NOMO-1 treated with DMSO at 0.1 percent for 48 hours (cell line): ENCODE data around the gene HPS4.

Source experiments
- DNase-seq: peaks from one replicate; lab custom pipeline; 2025; ENCODE audit not compliant: unreplicated experiment; lab: John Stamatoyannopoulos, UW

HPS4 gene

DNA sequence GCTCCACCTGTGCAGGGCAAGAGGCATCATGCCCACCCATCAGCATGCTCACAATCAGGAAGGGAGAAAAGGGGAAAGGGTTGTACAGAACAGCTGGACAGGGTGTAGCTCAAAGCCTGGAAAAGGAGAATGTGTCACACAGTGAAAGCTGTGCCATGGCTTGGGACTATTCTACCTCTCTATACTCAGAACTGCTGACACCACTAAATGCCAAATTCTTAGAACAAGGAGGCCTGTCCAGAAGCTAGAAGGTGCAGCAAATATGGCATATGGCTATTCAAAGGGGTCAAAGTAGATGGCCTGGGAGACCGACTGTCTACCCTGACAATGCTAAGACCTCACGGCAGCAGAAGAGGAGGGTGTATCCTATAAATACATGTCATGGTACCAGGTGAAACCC is 12.8 kb downstream of the HPS4 start:
- DNase-seq = no peak

DNA sequence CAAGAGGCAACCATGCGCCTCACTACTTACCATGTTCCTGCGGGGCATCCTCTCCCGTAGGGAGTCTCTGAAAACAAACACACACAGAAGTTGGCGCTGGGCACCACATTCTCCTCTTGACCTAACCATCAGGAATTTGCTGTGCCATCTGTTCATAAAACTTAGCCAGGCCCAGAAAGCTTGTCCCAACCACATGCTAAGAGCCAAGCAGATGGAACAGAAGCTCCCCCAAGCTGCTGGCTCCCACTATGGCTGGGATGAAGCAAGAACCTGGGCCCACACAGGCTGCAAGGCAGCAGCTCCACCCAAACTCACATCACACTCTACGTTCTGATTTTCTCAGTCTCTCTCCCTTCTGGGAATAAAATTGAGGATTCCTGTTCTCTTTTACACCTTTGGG is 17.4 kb downstream of the HPS4 start:
- no peak for DNase-seq

GRCh38 chr22:26464312-26464711 is 19.3 kb downstream of the HPS4 start:
- no peak for DNase-seq

- DNase-seq = no peak
These were observed 19.9 kb downstream of the HPS4 start for GRCh38 chr22:26463688-26464087.

DNA sequence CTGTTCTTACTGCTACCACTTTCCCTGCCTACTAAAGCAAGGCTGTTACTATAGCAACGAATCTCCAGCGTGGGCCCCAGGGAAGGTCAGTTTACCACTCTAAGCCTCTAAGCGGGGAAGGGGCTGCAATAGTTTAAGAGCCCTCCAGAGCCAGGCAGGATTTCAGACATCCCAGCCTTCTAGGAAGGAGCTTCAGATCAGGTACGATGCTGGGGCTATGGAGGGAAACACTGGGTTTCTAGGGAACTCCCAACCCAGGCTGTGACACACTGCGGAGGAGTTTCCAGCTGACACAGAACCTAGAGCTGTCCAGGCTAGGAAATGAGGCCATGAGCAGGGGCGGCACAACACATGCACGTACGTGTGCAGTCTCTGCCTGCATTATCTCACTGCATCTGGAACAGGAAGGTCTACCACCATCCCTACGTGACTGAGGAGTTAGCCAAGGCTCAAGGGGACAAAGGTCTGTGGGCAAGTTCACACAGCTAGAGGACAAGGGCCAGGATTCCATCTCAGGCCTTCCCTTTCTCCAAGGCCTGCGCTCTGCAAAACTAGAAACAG is 20.4 kb downstream of the HPS4 start:
- DNase-seq = no peak

GRCh38 chr22:26462641-26463040 is 20.9 kb downstream of the HPS4 start:
- no peak for DNase-seq

DNA sequence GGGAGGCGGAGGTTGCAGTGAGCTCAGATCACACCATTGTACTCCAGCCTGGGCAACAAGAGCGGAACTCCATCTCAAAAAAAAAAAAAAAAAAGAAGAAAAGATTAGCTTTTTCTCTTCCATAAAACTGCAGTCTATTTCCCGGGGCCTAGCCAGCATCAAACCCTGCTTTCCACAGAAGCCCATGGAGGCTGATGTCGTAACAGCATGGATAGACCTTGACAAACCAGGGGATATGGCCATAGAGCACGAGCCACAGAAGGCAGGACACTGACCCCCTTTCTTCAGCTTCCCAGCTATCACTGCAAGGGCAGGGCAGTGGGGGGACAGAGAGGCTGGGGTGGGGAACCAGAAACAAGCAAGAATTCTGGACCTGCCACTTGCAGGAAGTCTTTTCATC is 21.5 kb downstream of the HPS4 start:
- no peak for DNase-seq

DNA sequence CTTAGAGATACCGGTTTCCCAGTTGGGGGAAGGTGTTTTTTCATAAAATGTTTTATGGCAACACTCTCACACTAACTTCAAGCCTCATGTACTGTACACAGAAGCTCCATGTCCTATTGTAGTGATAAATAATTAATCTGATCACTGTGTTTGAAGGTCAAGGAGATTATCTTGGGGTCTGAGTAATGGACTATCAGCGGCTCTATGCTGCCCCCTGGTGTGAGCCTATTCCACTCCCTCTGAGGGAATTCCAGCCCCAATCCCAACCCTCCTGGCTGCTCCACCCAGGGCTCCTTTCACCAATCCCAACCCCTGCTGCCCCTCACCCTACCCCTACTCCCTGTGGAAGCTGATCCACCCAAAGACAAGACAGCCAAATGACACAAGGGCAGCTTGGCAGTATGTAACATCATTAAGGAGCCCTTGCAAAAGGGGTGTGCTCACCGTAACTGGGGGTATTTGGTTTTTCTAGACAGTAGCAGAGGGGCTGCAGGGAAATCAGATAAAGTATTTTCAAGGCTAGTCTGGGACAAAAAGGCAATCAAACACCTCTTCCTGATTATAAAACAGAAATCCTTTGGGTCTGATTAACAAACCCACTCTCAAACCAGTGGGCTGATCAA is 22.3 kb downstream of the HPS4 start:
- DNase-seq = no peak

GRCh38 chr22:26460202-26460601 is 23.4 kb downstream of the HPS4 start:
- DNase-seq = no peak

DNA sequence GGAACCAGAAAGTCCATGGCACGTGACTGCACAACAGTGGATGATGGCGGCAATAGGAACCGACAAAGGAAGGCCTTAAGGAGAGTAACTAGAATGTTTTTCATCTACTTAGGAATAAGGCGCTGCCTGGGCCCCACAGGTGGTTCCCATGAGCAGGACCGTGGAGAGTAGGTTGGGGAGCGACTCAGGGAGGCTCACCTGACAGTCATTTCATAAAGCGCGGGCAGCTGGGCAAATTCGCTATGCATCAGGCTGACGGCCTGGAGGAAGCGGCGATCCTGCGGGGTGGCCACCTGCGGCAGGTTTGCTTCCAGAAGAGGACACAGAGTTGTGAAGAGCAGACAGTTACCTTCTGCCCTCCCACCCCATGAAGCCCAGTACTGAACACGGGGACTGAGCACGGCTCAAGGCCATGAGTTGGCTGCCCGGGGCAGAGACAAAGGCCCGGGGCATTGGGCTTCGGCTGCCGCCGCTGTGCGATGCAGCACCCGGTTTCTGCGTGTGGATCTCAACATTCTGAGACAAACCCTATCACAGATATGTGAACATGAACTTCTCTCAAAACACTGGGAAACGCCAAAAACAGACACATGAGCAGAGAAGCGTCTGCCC is 25.8 kb downstream of the HPS4 start:
- no peak for DNase-seq

DNA sequence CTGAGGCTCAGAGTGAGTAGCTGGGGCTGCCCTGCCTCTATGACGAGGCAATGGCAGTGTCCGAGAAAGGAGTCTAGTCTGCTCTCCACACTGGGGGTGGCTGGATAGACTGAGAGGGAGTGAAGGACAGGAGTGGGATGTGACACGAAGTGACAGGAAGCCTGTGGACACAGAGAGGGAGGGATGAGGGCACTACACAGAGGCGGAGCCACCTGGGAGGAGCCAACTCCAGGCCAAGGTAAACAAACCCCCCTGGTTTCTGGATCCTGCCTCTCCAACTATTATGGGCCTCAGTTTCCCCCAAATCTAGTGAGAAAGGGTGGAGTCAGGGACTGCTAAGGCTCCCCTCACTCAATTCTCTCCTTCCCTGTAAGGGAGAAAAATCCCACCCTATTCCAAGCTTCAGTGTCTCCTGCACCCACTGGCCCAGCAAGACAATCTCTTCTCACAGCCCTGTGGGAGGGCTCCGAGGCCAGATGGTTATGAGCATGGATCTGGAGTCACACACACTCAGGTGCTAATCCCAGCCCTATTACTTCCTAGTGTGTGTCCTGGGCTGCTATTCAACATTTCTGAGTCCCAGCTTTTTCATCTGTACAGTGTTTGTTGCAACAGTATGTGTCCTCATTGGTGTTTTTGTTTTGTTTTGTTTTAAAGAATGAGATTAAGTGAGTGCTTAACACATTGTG is 29.6 kb downstream of the HPS4 start:
- DNase-seq = no peak

- no peak for DNase-seq
These were observed 30.4 kb downstream of the HPS4 start for GRCh38 chr22:26453216-26453615.

DNA sequence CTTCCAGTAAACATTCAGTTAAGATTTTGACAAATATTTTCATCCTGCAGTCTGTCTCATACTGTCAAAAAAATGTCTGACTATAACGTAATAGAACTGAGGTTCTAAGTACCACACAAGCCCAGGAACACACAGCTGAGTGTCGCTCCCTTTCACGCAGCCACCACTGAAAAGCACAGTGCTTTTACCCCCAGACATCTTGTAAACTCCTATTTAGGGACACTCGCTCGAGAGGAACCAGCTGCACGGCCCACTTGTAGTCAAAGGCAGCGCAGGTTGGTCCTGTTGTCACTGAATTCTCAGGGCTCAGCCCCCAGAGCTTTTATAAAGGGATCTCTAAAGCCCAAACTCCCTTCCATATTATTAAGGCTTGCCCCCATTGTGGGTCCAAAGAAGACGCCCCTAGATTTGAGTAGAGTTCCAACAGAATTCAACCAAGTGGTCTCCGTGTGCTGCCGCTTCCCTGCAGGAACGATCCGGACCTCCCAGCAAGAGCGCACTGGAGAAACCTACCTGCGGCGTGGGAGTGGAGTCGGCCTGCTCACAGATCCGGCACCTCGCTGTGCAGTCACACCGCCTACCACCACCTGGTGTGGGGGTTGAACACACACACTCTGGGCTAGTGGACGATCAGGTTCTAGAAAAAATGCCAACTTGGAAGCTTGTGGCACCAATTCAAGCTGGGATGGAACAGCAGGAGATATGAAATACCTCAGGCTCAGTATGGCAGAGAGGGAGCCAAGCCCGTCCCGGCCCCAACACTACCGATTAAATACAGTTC is 31.2 kb downstream of the HPS4 start:
- no peak for DNase-seq

GRCh38 chr22:26450453-26451185 is 33.0 kb downstream of the HPS4 start:
- DNase-seq = no peak

- DNase-seq = no peak
These were observed 34.6 kb downstream of the HPS4 start for GRCh38 chr22:26448941-26449340.

- no peak for DNase-seq
These were observed 35.2 kb downstream of the HPS4 start for GRCh38 chr22:26448334-26448733.

DNA sequence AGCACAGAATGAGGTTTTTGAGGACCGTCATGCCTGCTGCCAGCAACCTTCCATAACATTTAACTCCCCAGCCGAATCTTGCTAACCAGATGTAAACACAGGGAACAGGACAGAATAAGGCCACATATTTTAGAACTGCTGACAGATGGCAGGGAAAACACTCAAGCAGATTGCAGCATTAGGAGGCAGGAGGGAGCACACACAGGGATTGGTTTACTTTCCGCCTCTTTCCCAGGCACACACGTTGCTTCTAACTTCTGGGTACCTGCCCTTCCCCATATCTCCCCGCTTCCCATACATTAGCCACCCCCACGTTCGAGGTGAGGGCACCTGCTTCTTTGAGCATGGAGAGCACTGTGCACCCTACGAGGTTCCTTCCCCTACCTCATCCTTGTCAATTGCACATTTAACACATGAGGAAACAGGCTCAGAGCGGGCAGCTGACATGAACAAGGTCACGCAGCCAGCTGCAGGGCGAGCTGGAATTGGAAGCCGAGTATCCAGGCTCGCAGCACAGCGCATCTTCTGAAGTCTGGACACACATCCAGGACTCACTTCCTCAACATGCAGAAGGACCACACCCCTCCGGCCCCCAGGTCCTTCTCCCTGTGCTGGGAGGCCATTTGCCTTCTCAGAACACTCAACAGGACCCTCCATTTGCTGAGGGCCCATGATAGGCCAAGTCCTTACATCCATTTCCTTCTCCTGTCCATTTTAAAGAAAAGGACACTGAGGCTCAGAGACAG is 35.8 kb downstream of the HPS4 start:
- no peak for DNase-seq

- DNase-seq = no peak
These were observed 36.6 kb downstream of the HPS4 start for GRCh38 chr22:26446808-26447515.

- no peak for DNase-seq
These were observed 37.9 kb downstream of the HPS4 start for GRCh38 chr22:26445577-26446275.
